CD4-positive, CD25-positive, alpha-beta regulatory T cell (primary cell): Measurements from ENCODE around the gene EVL. TPM values are rescaled to one million over a fixed set of nuclear protein-coding genes. Genes with fewer than 3 reads are reported as not detected.
A peak's percentile ranks its signal among the peaks of the same experiment; 100 is the strongest.
"Not testable (repeated sequence)": the region's sequence is repeated elsewhere in the genome, so short reads cannot be mapped to it uniquely, and the experiment has no call there.

Experiments
- ATAC-seq, 2 donors: fragments of 150-1000 bp; cut with Tn5 transposase; one replicate each; pipeline ENCODE4 v1.10.0; 2021; ENCODE audit warnings: low read depth in 2 of 2, moderate number of reproducible peaks in 2 of 2, moderate library complexity in 1 of 2
- DNase-seq, 3 donors: peaks; one replicate each; pipeline versions ENCODE4 v3.0.0 to v3.0.0-alpha.2; 2012 to 2022; ENCODE audit warnings: mixed read lengths in 1 of 3
- H3K27ac ChIP-seq: one replicate; pipeline ENCODE4 v1.7.0; 2013; ENCODE audit warnings: mild to moderate bottlenecking, low read length; ENCODE audit not compliant: insufficient read depth, poor library complexity, severe bottlenecking
- H3K27me3 ChIP-seq: one replicate; pipeline ENCODE4 v1.7.0; 2013; ENCODE audit warnings: low read length; ENCODE audit not compliant: control insufficient read depth, insufficient read depth
- H3K36me3 ChIP-seq: one replicate; pipeline ENCODE4 v1.7.0; 2013; ENCODE audit warnings: mild to moderate bottlenecking, low read length, moderate library complexity; ENCODE audit not compliant: control insufficient read depth, insufficient read depth
- H3K4me1 ChIP-seq: 2 replicates; pipeline ENCODE4 v1.7.0; 2013; ENCODE audit warnings: mild to moderate bottlenecking, low read length; ENCODE audit not compliant: insufficient read depth, control insufficient read depth, poor library complexity, severe bottlenecking
- H3K4me3 ChIP-seq: one replicate; pipeline ENCODE4 v1.7.0; 2013; ENCODE audit warnings: low read depth, mild to moderate bottlenecking, low read length, moderate library complexity
- H3K9me3 ChIP-seq, 2 experiments: 1 replicate in 1 of 2; 2 replicates in 1 of 2; pipeline ENCODE4 v1.7.0; 2013; ENCODE audit warnings: low read length in 2 of 2, mild to moderate bottlenecking in 1 of 2, moderate library complexity in 1 of 2; ENCODE audit not compliant: control insufficient read depth in 2 of 2
- H3K27ac Mint-ChIP-seq, 3 donors: one replicate each; pipeline ENCODE4 v1.8.0; 2020 to 2022; ENCODE audit warnings: mild to moderate bottlenecking in 3 of 3, mixed read lengths in 3 of 3, moderate library complexity in 2 of 3
- H3K27me3 Mint-ChIP-seq: one replicate; pipeline ENCODE4 v1.8.0; 2022; ENCODE audit warnings: mild to moderate bottlenecking, mixed read lengths
- H3K36me3 Mint-ChIP-seq: one replicate; pipeline ENCODE4 v1.8.0; 2020; ENCODE audit warnings: mixed read lengths
- H3K4me1 Mint-ChIP-seq, 4 donors: one replicate each; pipeline ENCODE4 v1.8.0; 2020 to 2022; ENCODE audit warnings: mixed read lengths in 4 of 4, mild to moderate bottlenecking in 1 of 4
- H3K4me3 Mint-ChIP-seq, 4 donors: one replicate each; pipeline ENCODE4 v1.8.0; 2020 to 2022; ENCODE audit warnings: mild to moderate bottlenecking in 4 of 4, mixed read lengths in 4 of 4, moderate library complexity in 3 of 4
- H3K9me3 Mint-ChIP-seq, 7 donors: one replicate each; pipeline ENCODE4 v1.8.0; 2020 to 2022; ENCODE audit warnings: mixed read lengths in 7 of 7, mild to moderate bottlenecking in 3 of 7, moderate library complexity in 2 of 7
- polyA plus RNA-seq, 4 donors: library from polyadenylated mRNA; unstranded; fragments of 300-500 nt; fragmentation: Illumina TruSeq; gene quantifications; one replicate each; pipeline ENCODE4 v1.2.3, GENCODE V29; 2021
- total RNA-seq: library from RNA; stranded (reverse); gene quantifications from one replicate; pipeline ENCODE4 v1.2.3, GENCODE V29; 2022

The EVL gene
- total and polyA plus RNA-seq, 5 donors from 2014 or later, result 118 to 1,219 (median 140) TPM

GRCh38 chr14:100155756-100156616 is 90.8 kb downstream of the EVL start:
- no peak for ATAC-seq
- H3K27ac ChIP-seq, result no peak overlapping the region
- H3K4me1 Mint-ChIP-seq, result peaks cover 0 to 10% (median 0%) of the 10 kb centered on the region in 4 donors
- no peak overlapping the region for H3K27ac Mint-ChIP-seq
- H3K4me3 Mint-ChIP-seq, result peak overlapping the region in 1 of 4 donors; percentile 35
- peaks cover 5 to 12% of the 10 kb centered on the region in 2 experiments for H3K9me3 ChIP-seq
- H3K27me3 Mint-ChIP-seq, result peaks cover 53% of the 10 kb centered on the region
- peaks cover 14% of the 10 kb centered on the region for H3K4me1 ChIP-seq
- H3K4me3 ChIP-seq, result no peak overlapping the region
- no peak for DNase-seq
- H3K36me3 ChIP-seq, result no peaks in the 10 kb centered on the region
- H3K36me3 Mint-ChIP-seq, result no peaks in the 10 kb centered on the region
- peaks cover 0 to 11% (median 2%) of the 10 kb centered on the region in 7 donors for H3K9me3 Mint-ChIP-seq
- peaks cover 10% of the 10 kb centered on the region for H3K27me3 ChIP-seq

GRCh38 chr14:100156776-100157175 is 91.6 kb downstream of the EVL start:
- peaks cover 10% of the 10 kb centered on the region for H3K27me3 ChIP-seq

GRCh38 chr14:100157548-100158232 is 92.5 kb downstream of the EVL start:
- H3K4me1 Mint-ChIP-seq, result not testable (repeated sequence)

More at GRCh38 chr14:100156776-100157175, 91.6 kb downstream of the EVL start:
- H3K27ac Mint-ChIP-seq, result no peak overlapping the region
- peaks cover 61% of the 10 kb centered on the region for H3K27me3 Mint-ChIP-seq
- peaks cover 14% of the 10 kb centered on the region for H3K4me1 ChIP-seq
- no peak overlapping the region for H3K27ac ChIP-seq
- peaks cover 0 to 10% (median 0%) of the 10 kb centered on the region in 4 donors for H3K4me1 Mint-ChIP-seq
- peaks cover 5 to 12% of the 10 kb centered on the region in 2 experiments for H3K9me3 ChIP-seq
- H3K4me3 Mint-ChIP-seq, result no peak overlapping the region
- peaks cover 0 to 11% (median 2%) of the 10 kb centered on the region in 7 donors for H3K9me3 Mint-ChIP-seq
- H3K36me3 ChIP-seq, result no peaks in the 10 kb centered on the region
- H3K4me3 ChIP-seq, result no peak overlapping the region
- H3K36me3 Mint-ChIP-seq, result no peaks in the 10 kb centered on the region
- ATAC-seq (no peak), DNase-seq (no peak)

GRCh38 chr14:100158566-100159093 is 93.4 kb downstream of the EVL start:
- Histone ChIP-seq H3K4me1 (peaks cover 14% of the 10 kb centered on the region), H3K36me3 (no peaks in the 10 kb centered on the region), H3K27me3 (peaks cover 10% of the 10 kb centered on the region), H3K9me3 (peaks cover 5 to 12% of the 10 kb centered on the region in 2 experiments), H3K27ac (no peak overlapping the region), H3K4me3 (no peak overlapping the region)
- peaks cover 0 to 7% (median 0%) of the 10 kb centered on the region in 4 donors for H3K4me1 Mint-ChIP-seq
- H3K27ac Mint-ChIP-seq, result no peak overlapping the region
- ATAC-seq (no peak), DNase-seq (no peak)
- peaks cover 0 to 8% (median 2%) of the 10 kb centered on the region in 7 donors for H3K9me3 Mint-ChIP-seq
- no peaks in the 10 kb centered on the region for H3K36me3 Mint-ChIP-seq
- peaks cover 58% of the 10 kb centered on the region for H3K27me3 Mint-ChIP-seq
- peak overlapping the region in 1 of 4 donors; percentile 60 for H3K4me3 Mint-ChIP-seq

More at GRCh38 chr14:100157548-100158232, 92.5 kb downstream of the EVL start:
- not testable (repeated sequence) for H3K4me3 ChIP-seq, DNase-seq, H3K36me3 Mint-ChIP-seq, H3K36me3 ChIP-seq, ATAC-seq, H3K27ac ChIP-seq
- Mint-ChIP-seq H3K27me3 (peaks cover 63% of the 10 kb centered on the region), H3K9me3 (peaks cover 0 to 11% (median 2%) of the 10 kb centered on the region in 7 donors), H3K4me3 (peak overlapping the region in 1 of 4 donors; percentile 58), H3K27ac (peak overlapping the region in 1 of 3 donors; percentile 86)
- Histone ChIP-seq H3K27me3 (peaks cover 10% of the 10 kb centered on the region), H3K9me3 (peaks cover 5 to 12% of the 10 kb centered on the region in 2 experiments), H3K4me1 (peaks cover 14% of the 10 kb centered on the region)

- Mint-ChIP-seq H3K9me3 (peaks cover 0 to 8% (median 2%) of the 10 kb centered on the region in 7 donors), H3K27ac (no peak within 1 kb of the TSS), H3K4me1 (peaks cover 0 to 7% (median 0%) of the 10 kb centered on the region in 4 donors), H3K36me3 (no peaks in the 10 kb centered on the region), H3K4me3 (peak within 1 kb of the TSS in 3 of 4 donors; percentile 48 to 75 (median 66)), H3K27me3 (peaks cover 60% of the 10 kb centered on the region)
- DNase-seq (peak in 2 of 3 donors; percentile 37 to 44), ATAC-seq (peak; percentile 65 to 75)
- peaks cover 14% of the 10 kb centered on the region for H3K4me1 ChIP-seq
- H3K36me3 ChIP-seq, result no peaks in the 10 kb centered on the region
- H3K9me3 ChIP-seq, result peaks cover 5 to 11% of the 10 kb centered on the region in 2 experiments
- H3K27ac ChIP-seq, result no peak within 1 kb of the TSS
- no peak within 1 kb of the TSS for H3K4me3 ChIP-seq
- H3K27me3 ChIP-seq, result peaks cover 10% of the 10 kb centered on the region
Measured at GRCh38 chr14:100159094-100159864, 94.1 kb downstream of the EVL start, which contains the start of gene DEGS2. Gene DEGS2 (minus strand): TSS chr14:100159645. CDS start chr14:100159587, 58 bp downstream.

- Mint-ChIP-seq H3K9me3 (peaks cover 0 to 5% (median 0%) of the 10 kb centered on the region in 7 donors), H3K4me3 (peak overlapping the region in 3 of 4 donors; percentile 48 to 75 (median 66)), H3K4me1 (peaks cover 0 to 9% (median 1%) of the 10 kb centered on the region in 4 donors), H3K27ac (no peak overlapping the region), H3K36me3 (no peaks in the 10 kb centered on the region), H3K27me3 (peaks cover 65% of the 10 kb centered on the region)
- peaks cover 10% of the 10 kb centered on the region for H3K27me3 ChIP-seq
- H3K36me3 ChIP-seq, result no peaks in the 10 kb centered on the region
- peaks cover 14% of the 10 kb centered on the region for H3K4me1 ChIP-seq
- ATAC-seq (peak; percentile 15 to 24), DNase-seq (no peak)
- peaks cover 2 to 4% of the 10 kb centered on the region in 2 experiments for H3K9me3 ChIP-seq
- H3K27ac ChIP-seq, result no peak overlapping the region
- H3K4me3 ChIP-seq, result no peak overlapping the region
Measured at GRCh38 chr14:100159865-100160533, 94.8 kb downstream of the EVL start.
